ENCODE results near the gene C17orf100. TPM values are rescaled to one million over a fixed set of nuclear protein-coding genes. Genes with fewer than 3 reads are reported as not detected.

C17orf100 gene
- total and polyA plus RNA-seq, 2 of the 13 experiments (the other 11 are each of a cell fraction or from before 2014, with no cell fraction given): 3.6 to 8.7 TPM

- no peak for TF ChIP-seq CBX1 (IDR thresholded peaks at IDR 0.05; ENCODE audit: low read depth)
- no peak for TF ChIP-seq NFE2 (CRISPR knock-in tag; IDR thresholded peaks at IDR 0.05)
- no peak; the same call in 1 of the 2 replicates for TF ChIP-seq ZNF773 (CRISPR knock-in tag; IDR thresholded peaks at IDR 0.05; ENCODE audit: borderline replicate concordance)
- TF ChIP-seq ZNF891 (CRISPR knock-in tag; IDR thresholded peaks at IDR 0.05): 0 out of 2 replicates have a peak, but pooled peaks have one; percentile 24
- TF ChIP-seq HMG20A (CRISPR knock-in tag; IDR thresholded peaks at IDR 0.05; ENCODE audit: borderline replicate concordance): no peak
- TF ChIP-seq ZNF549 (CRISPR knock-in tag; IDR thresholded peaks at IDR 0.05): no peak
- TF ChIP-seq ZNF33B (CRISPR knock-in tag; IDR thresholded peaks at IDR 0.05): 0 out of 2 replicates have a peak, but pooled peaks have one; percentile 56
- peak; percentile 78; the same call in 1 of the 2 replicates for TF ChIP-seq CHCHD3 (CRISPR knock-in tag; IDR thresholded peaks at IDR 0.05)
- peak; percentile 71 for TF ChIP-seq ETV5 (CRISPR knock-in tag; IDR thresholded peaks at IDR 0.05; ENCODE audit: borderline replicate concordance)
- no peak for TF ChIP-seq CC2D1A (CRISPR knock-in tag; IDR thresholded peaks at IDR 0.05)
- no peak for TF ChIP-seq MAF1 (CRISPR knock-in tag; IDR thresholded peaks at IDR 0.05; ENCODE audit: borderline replicate concordance)
- TF ChIP-seq, protein P1, sequence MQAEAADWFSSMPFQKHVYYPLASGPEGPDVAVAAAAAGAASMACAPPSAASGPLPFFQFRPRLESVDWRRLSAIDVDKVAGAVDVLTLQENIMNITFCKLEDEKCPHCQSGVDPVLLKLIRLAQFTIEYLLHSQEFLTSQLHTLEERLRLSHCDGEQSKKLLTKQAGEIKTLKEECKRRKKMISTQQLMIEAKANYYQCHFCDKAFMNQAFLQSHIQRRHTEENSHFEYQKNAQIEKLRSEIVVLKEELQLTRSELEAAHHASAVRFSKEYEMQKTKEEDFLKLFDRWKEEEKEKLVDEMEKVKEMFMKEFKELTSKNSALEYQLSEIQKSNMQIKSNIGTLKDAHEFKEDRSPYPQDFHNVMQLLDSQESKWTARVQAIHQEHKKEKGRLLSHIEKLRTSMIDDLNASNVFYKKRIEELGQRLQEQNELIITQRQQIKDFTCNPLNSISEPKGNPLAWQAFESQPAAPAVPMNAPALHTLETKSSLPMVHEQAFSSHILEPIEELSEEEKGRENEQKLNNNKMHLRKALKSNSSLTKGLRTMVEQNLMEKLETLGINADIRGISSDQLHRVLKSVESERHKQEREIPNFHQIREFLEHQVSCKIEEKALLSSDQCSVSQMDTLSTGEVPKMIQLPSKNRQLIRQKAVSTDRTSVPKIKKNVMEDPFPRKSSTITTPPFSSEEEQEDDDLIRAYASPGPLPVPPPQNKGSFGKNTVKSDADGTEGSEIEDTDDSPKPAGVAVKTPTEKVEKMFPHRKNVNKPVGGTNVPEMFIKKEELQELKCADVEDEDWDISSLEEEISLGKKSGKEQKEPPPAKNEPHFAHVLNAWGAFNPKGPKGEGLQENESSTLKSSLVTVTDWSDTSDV (CRISPR knock-in tag; IDR thresholded peaks at IDR 0.05): 0 out of 2 replicates have a peak, but pooled peaks have one; percentile 66
- no peak for TF ChIP-seq FOXM1 (CRISPR knock-in tag; IDR thresholded peaks at IDR 0.05)
- TF ChIP-seq ZNF749 (CRISPR knock-in tag; IDR thresholded peaks at IDR 0.05; ENCODE audit: borderline replicate concordance): peak; percentile 77
- TF ChIP-seq, protein P2, sequence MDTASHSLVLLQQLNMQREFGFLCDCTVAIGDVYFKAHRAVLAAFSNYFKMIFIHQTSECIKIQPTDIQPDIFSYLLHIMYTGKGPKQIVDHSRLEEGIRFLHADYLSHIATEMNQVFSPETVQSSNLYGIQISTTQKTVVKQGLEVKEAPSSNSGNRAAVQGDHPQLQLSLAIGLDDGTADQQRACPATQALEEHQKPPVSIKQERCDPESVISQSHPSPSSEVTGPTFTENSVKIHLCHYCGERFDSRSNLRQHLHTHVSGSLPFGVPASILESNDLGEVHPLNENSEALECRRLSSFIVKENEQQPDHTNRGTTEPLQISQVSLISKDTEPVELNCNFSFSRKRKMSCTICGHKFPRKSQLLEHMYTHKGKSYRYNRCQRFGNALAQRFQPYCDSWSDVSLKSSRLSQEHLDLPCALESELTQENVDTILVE (CRISPR knock-in tag; IDR thresholded peaks at IDR 0.05): no peak; the same call in none of the 2 replicates
- no peak for TF ChIP-seq SMARCC2 (IDR thresholded peaks at IDR 0.05)
- TF ChIP-seq ARNT2 (CRISPR knock-in tag; IDR thresholded peaks at IDR 0.05; ENCODE audit: low read depth): peak; percentile 90
- TF ChIP-seq REXO4 (CRISPR knock-in tag; IDR thresholded peaks at IDR 0.05; ENCODE audit: borderline replicate concordance): 0 out of 2 replicates have a peak, but pooled peaks have one; percentile 19
- 0 out of 2 replicates have a peak, but pooled peaks have one; percentile 57 for TF ChIP-seq ZNF253 (CRISPR knock-in tag; IDR thresholded peaks at IDR 0.05; ENCODE audit: borderline replicate concordance)
- TF ChIP-seq SKI (IDR thresholded peaks at IDR 0.05; ENCODE audit: partially characterized antibody): peak; percentile 14
- peak; percentile 95; the same call in 1 of the 2 replicates for TF ChIP-seq ZNF337 (CRISPR knock-in tag; IDR thresholded peaks at IDR 0.05; ENCODE audit: borderline replicate concordance, low read depth)
- peak; percentile 62; the same call in 1 of the 2 replicates for TF ChIP-seq ZBTB2 (CRISPR knock-in tag; IDR thresholded peaks at IDR 0.05; ENCODE audit: low read depth)
- TF ChIP-seq KDM4B (CRISPR knock-in tag; IDR thresholded peaks at IDR 0.05): peak; percentile 38; the same call in 1 of the 2 replicates
These were observed 10.9 kb upstream of the C17orf100 start, which contains the start of the genes KIAA0753 and TXNDC17 (continued) for GRCh38 chr17:6640536-6641246.
